Stimulated activated naive CD8-positive, alpha-beta T cell treated with anti-CD3 and anti-CD28 coated beads, Interleukin-15, Interleukin-2, amounts not matched to agents 100 U/mL and 50 U/mL, for 24 hours (primary cell): Measurements from ENCODE around the gene HACD2.
"Not testable (repeated sequence)": the region's sequence is repeated elsewhere in the genome, so short reads cannot be mapped to it uniquely, and the experiment has no call there.

Experiments
- ATAC-seq: fragments of 150-1000 bp; cut with Tn5 transposase; one replicate; pipeline ENCODE4 v1.10.0; 2021
- DNase-seq: peaks from one replicate; pipeline ENCODE4 v3.0.0; 2021

HACD2 gene

DNA sequence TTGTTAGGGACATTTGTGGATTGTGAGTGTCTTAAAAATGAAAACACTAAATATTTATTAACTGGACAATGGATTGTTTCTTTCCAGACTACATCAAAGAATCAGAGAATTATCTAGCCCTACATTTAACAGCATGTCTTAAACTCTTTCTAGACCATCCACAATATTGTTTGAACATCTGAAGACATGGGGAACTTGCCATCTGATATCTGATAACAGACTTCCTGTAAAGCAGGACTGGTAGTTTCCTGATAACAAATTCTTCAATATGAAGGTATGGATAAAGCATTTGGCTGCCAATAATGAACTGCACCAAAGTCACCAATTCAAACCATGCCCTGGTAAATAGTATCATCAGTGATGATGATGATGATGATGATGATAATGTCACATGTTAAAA lies 26.2 kb upstream of the HACD2 start:
- no peak for ATAC-seq
- no peak for DNase-seq

DNA sequence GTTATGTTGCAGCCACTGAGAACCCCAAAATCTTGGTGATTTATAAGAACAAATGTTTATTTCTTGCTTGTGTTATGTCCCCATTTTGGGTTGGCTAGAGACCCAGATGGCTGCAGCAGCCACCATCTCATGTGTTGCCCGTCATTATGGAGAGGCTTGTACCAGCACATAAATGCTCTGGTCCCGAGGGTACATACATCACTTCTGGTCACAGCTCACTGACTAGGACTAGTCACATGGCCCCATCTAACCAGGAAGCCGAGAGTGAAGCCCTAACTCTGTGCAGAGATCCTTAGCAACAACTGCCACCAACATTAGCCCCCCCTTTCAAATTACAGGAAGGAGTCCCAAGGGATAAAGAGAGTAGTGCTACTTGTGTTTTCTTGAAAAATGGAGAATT lies 25.5 kb upstream of the HACD2 start:
- no peak for ATAC-seq
- DNase-seq, result no peak

DNA sequence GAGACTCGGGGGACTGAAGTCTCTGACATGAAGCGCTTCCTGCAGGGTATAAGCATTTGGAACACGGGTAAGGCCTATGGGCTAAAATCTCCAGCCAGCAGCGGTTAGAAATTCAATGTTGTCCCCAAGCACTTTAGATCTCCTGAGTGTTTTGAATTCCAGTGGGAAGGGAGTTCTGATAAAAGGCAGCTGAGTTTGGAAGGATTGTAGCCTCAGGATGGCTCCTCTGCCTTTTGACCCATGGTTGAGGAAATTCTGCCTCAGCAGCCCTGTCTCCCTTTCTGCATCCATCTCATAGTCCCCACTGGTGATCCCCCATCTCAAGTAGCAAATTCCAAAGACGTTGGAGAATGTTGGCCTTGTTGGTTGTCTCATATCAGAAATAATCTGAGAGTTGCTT lies 24.2 kb upstream of the HACD2 start:
- DNase-seq (no peak), ATAC-seq (no peak)

DNA sequence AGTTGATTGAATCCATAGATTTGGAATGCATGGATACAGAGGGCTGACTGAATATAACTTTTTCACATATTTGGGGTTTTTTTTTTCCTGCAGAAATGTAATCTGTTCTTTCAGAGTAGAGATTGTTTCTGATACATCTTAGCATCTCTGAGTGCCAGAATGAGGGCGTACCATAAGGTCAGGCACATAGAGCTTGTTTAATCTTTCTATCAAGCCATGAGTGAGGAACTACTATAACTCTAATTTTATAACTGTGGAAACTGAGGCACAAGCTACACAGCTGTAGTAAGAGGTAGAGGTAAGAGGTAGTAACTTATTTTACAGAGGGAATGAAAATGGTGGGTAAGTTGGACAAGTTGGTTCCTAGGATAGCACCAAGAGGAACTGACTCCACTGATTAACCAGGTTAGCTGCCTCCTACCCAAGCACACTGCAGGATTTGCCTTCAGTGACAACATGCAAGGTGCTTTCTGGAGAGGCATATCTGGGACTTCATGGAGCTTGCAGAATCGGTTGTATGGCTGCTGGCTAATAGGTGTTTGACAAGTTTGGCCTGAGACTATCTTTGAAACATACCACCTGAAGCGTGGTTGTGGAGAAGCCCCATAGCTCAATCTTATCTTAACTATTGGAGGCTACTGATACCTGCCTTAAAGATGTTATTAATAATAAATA lies 23.5 kb upstream of the HACD2 start:
- no peak for DNase-seq
- ATAC-seq, result no peak

DNA sequence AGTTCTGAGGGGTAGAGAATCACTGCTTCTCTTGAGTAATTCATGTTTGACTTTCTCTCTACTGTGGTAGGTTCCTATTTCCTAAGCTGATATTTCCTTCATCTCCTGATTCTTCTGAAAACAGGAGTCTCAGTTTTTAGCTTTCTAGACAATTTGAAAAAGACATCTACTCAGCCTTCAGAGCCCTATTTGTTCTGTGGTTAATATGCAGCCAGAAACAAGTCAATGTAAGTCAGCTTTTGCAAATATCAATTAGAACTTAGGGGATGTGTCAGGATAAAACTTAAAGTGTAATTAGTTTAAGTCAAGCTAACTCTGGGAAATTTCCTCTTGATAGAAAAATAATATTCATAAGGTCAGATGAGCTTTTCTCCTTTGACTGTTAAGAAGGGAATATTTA lies 21.7 kb upstream of the HACD2 start:
- ATAC-seq (no peak), DNase-seq (no peak)

DNA sequence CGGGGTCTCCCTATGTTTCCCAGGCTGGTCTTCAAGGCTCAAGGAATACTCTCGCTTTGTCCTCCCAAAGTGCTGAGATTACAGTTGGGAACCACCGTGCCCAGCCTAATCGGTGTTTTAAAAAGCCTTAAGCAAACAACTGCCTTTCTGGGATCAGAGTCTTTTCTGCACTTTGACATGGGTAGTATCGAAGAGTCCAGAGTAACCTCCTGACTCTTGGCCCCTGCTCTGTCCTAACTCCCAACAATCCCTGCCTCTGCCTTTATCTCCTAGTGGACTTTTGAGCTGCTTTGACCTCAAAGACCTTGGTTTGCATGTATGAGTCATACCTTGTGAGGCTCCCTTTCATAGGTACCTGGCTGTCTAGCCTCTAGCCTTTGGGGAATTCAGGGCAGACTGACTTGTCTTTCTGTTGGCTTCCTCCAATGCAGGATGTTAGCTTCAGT lies 21.0 kb upstream of the HACD2 start:
- no peak for DNase-seq
- peak; percentile 62 for ATAC-seq

DNA sequence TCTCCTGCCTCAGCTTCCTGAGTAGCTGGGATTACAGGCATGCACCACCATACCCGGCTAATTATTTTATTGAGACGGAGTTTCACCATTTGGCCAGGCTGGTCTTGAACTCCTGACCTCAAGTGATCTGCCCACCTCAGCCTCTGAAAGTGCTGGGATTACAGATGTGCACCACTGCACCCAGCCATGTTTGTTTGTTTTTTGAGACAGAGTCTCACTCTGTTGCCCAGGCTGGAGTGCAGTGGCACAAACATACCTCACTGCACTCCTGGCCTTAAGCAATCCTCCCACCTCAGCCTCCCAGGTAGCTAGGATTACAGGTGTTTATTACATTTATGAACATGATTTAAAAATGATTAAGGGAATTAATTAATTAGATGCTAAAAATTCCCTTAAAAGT lies 18.3 kb upstream of the HACD2 start:
- DNase-seq, ATAC-seq: not testable (repeated sequence)

DNA sequence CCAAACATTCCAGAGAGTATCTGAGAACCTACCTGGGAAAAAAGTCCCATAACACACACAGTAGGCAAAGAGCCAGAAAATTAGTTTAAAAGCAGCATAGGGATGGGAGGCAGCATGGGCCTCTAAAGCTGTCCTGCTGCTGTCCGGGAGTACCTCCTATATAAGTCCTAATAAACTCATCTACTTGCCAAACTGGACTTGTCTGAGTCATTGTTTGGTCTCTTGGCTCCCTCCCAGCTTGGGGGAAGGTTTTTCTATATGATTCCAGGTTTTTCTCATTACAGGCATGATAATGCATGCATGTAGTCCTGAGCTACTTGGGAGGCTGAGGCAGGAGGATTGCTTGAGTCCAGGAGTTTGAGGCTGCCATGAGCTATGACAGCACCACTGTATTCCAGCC lies 17.5 kb upstream of the HACD2 start:
- no peak for DNase-seq

DNA sequence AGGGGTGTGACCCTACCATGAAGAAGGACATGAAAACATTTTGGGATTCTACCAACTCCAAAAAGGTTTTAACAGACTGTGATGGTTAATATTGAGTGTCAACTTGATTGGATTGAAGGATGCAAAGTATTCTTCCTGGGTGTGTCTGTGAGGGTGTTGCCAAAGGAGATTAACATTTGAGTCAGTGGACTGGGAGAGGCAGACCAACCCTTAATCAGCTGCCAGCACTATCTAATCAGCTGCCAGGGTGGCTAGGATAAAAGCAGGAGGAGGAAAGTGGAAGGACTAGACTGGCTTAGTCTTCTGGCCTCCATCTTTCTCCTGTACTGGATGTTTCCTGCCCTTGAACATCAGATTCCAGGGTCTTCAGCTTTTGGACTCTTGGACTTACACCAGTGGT lies 16.0 kb upstream of the HACD2 start:
- not testable (repeated sequence) for DNase-seq, ATAC-seq

More for the DNA sequence above, 17.5 kb upstream of the HACD2 start:
- ATAC-seq, result no peak

DNA sequence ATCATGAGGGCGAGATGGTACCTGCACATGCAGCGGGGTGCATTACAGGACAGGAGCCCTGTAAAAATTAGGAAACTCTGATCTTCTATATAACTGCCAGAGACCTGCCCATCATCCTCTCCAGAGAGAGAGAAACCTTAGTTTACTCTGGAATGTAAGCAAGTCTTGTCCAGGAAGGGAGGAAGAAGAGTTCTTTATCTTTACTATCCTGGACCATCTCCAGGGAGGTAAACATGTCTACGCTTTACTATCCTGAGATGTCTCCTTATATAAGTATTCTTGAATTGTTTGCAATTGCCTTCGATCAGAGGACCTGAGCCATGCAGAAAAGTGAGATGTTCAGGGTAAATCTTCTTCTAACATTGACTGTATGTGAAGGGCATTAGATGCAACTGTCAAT lies 12.7 kb upstream of the HACD2 start:
- no peak for ATAC-seq
- DNase-seq, result no peak

DNA sequence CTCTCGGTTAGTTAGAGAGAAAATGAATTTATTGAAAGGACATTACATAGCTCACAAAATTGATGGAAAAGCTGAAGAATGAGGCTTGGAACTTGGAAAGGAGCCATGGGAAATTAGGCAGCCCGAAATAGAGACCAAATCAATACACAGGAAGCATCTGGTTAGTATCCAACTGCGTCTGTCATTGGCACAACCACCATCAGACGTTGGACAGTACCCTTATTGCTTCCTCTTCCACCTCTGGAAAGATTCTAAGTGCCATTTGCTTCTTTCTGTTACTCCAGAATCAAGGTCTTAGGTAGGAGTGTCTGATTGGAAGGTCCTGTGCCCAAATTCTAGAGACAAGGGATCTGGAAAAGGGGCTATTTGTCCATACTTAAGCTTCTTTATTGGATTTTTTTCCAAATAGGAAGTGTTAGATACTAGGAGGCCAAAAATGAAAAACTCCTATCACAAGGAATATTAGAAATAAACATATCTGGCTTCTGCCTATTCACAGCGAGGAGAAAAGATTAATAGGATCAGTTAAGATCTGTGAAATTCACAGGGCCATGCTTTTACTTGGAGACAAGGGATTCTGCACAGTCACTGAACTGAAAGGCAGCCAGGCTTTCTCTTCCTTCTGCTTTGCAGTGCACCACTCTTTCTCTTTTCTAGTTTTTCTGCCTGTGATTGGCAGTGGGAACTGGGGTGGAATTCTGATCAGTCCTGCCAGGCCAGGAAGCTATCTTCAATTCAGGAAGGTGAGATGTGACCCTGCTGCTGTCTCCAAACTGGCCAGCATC lies 10.7 kb upstream of the HACD2 start:
- no peak for ATAC-seq

DNA sequence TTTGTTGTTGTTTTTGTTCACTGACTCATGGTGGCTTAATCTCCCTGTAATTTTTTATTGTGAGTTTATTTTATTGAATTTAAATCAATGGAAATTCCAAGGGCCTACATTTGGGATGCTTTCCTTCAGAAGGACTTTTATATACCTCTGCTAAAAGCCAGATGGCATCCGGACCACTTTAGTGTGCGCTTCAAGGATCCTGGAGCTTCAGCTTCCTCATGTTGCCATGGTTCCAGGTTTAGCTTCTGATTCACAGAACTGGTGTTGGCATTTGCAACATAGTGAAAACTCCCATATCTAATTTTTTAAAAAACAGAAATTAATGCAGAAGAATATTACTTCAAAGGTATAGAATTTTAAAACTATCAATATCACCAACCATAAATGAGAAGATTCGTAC lies 8.5 kb upstream of the HACD2 start:
- ATAC-seq (no peak), DNase-seq (no peak)

More for the DNA sequence above, 10.7 kb upstream of the HACD2 start:
- no peak for DNase-seq

DNA sequence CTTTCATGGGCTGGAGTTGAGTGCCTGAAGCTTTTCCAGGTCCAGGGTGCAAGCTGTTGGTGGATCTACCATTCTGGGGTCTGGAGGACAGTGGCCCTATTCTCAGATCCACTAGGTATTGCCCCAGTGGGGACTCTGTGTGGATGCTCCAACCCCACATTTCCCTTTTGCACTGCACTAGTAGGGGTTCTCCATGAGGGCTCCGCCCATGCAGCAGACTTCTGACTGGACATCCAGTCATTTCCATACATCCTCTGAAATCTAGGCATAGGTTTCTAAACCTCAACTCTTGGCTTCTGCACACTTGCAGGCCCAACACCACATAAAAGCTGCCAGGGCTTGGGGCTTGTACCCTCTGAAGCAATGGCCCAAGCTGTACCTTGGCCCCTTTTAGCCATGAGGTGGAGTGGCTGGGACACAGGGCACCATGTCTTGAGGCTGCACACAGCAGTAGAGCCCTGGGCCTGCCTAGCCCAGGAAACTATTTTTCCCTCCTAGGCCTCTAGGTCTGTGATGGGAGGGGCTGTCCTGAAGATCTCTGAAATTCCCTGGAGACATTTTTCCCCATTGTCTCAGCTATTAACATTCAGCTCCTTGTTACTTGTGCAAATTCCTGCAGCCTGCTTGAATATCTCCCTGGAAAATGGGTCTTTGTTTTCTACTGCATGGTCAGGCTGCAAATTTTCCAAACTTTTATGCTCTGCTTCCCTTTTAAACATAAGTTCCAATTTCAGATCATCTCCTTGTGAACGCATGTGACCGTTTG lies 6.0 kb upstream of the HACD2 start:
- ATAC-seq, result no peak
- no peak for DNase-seq

DNA sequence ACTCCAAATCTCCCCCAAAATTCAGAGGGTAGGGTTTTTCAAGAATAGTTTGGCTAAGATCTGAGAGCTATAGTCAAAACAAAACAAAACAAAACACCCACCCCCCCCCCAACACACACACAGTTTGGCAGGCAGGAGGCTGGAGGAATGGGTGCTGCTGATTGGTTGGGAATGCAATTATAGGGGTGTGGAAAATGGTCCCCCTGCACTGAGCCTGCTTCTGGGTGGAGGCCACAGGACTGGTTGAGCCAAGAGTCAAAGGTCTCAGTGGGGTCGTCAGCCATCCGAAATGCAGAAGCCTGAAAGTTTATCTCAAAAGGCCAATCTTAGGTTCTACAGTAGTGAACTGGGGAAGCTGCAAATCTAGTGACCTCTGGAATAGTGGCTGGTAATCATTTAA lies 2.5 kb upstream of the HACD2 start:
- no peak for DNase-seq
- no peak for ATAC-seq

DNA sequence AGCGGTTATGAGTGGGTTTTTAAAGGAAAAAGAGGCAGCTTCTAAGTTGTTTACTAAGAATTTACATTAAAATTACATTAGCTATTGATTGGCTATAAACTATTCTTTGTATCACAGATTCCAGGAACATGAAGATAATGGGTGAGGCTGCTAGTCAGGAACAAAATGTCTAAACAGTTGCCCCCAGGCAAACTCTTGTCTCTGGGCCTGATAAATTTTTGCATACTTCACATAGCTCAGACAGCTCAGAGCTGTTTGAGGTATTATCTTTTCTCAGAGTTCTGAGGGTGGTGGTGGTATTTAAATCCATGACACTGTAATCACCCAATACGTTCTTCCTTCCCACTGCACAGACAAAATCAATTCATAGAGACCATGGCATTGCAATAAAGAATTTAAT lies 2.1 kb upstream of the HACD2 start:
- ATAC-seq (no peak), DNase-seq (no peak)

DNA sequence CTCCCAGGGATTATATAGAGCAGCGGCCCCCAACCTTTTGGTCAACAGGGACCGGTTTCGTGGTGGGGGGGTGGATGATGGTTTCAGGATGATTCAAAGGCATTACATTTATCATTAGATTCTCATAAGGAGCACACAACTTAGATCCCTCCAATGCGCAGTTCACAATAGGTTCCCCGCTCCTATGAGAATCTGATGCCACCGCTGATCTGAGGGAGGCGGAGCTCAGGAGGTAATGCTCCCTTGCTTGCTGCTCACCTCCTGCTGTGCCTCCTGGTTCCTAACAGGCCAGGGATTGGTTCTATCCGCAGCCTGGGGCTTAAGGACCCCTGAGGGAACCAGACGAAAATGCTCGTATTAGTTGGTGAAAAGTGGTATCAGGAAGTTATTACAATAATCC lies 1.3 kb upstream of the HACD2 start:
- peak; percentile 53 for DNase-seq
- ATAC-seq, result peak; percentile 15

DNA sequence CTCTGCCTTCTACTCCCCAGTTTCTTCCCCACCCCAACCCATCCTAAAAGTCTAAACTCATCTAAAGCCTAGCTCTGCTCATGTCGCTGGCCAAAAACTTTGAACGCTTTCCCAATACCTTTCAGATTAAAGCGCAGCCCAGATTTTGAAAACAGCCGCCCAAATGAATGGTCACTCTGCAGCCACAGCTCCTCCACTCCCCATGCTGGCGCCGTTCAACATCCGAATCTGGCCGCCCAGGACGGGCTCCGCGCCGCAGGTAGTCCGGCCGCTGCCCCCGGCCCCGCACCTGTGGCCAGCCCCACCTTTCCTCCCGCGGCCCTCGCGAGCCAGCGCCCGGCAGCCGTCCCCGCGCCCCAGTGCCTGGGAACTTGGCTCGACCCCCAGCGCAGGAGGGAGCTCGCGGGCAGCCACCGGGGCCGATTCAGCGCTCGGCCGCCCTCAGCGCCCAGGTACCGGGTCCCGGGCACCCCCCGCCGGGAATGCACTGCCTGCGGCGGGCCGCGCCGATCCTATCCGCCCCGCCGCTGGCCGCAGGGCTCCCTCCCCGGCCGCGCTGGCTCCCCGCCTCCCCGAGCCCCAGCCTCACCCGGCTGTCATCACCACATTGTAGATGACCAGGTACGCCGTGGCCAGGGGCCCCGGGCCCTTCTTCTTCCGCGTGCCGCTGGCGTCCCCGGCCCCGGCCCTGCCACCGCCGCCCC lies 417 bp downstream of the HACD2 start:
- peak; percentile 60 for DNase-seq
- ATAC-seq, result peak; percentile 21

DNA sequence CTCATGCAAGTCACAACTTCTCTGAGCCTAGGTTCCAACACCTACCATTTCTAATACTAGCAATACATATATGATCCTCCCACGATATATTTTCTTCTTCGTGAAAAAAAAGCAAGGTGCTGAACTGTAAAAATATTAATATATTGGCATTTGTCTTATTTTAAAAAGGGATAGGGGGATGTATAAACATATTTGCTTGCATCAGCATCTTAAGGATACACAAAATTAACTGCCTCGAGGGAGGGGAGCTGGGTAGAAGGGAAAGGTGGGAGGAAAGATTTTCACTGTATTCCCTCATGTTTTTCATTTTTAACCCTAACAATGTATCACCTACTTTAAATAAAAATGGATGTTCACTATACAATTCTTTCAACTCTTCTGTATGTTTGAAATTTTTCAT lies 1.3 kb downstream of the HACD2 start:
- ATAC-seq, result no peak
- no peak for DNase-seq

DNA sequence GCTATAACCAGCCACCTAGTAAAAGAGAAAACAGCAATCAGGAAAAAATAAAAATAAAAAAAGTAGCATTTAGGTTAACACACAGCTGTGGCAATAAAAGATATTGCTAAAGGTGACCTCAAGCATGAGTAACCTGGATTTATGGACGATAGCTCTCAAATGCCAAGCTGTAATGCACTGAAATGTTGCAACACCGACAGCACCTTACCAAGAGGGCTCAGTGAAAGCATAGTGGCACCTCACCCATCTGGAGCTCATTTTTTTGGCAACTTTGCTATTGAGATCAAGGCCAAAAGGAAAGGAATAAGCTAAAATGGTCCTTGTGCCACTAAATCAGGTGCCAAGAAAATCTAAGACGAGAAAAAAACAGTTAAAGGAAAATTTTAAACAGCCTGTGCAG lies 2.5 kb downstream of the HACD2 start:
- no peak for ATAC-seq
- no peak for DNase-seq

DNA sequence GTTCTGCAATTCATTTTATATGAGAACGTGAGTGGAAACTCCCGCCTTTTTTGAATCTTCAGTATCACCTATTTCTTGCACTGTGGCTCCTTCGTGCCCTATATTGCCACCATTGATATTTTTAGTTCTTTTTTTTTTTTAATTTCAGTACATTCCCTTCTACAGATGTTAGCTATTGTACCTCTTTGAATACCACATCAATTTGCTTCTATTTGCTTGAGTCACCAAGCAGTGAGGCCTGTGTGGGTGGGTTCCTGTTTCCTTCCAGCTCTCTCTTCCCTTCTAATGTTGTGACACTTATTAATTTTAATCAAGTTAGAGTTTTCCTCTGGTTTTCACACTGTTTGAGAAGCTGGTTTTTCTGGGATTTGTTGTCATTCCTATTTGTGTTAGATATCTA lies 8.7 kb downstream of the HACD2 start:
- peak; percentile 75 for ATAC-seq
- DNase-seq, result peak; percentile 31

DNA sequence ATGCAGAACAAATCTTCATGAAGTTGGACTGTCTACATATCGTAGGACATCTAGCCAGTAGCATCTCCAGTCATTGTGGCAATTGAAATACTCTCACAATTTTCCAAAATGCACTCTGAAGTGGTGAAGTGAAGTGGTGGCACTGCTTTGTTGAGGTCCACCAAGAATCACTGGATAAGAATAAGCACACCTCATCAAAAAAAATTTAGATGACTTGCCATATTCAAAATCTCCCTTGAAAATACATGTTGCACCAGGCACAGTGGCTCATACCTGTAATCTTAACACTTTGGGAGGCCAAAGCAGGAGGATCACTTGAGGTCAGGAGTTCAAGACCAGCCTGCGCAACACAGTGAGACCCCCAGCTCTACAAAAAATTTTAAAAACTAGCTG lies 12.9 kb downstream of the HACD2 start:
- DNase-seq (no peak), ATAC-seq (no peak)

DNA sequence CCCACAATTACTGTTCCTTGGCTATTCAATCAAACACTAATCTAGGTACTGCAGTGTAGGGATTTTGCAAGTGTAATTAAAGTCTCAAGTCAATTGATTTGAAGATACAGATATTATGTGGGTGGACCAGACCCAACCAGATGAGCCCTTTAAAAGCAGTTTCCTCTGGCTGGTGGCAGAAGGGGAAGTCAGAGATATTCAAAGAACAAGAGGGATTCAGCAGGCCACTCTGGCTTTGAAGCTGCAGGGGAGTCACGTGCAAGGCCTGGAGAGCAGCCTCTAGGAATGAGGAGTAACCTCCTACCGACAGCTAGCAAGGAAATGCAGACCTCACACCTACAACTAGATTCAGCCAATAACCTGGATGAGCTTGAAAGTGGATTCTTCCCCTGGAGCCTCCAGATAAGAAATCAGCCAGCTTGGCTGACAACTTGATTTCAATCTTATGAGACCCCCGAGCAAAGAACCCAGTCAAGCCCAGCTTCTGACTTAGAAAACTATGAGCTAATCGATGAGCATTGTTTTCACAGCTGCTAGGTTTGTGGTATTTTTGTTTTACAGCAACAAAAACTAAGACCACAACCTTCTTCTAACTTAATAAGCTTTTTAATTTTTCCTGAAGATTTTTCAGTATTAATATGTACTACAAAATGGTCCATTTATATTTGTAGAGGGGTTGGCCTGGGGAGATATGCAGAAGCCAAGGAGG lies 13.4 kb downstream of the HACD2 start:
- ATAC-seq, result no peak
- DNase-seq, result no peak
